Cortex of kidney (tissue), 1 donor: ENCODE measurements around the gene MAS1.
"Not testable (repeated sequence)": the region's sequence is repeated elsewhere in the genome, so short reads cannot be mapped to it uniquely, and the experiment has no call there.

Experiments used
- DNase-seq: peaks from one replicate; lab custom pipeline; 2025; lab: John Stamatoyannopoulos, UW

Gene MAS1

GRCh38 chr6:159919011-159919511, 28.3 kb downstream of the MAS1 start:
- DNase-seq, result no peak

- DNase-seq, result no peak
Observed at GRCh38 chr6:159919800-159920199, 29.0 kb downstream of the MAS1 start.

- DNase-seq, result not testable (repeated sequence)
Observed at GRCh38 chr6:159924150-159924549, 33.4 kb downstream of the MAS1 start.

- DNase-seq, result no peak
Observed at GRCh38 chr6:159926542-159927203, 35.9 kb downstream of the MAS1 start.

GRCh38 chr6:159929819-159930218, 39.0 kb downstream of the MAS1 start:
- no peak for DNase-seq

- DNase-seq, result no peak
Observed at GRCh38 chr6:159931112-159931511, 40.3 kb downstream of the MAS1 start.

- no peak for DNase-seq
Observed at GRCh38 chr6:159931846-159932245, 41.1 kb downstream of the MAS1 start.

GRCh38 chr6:159933077-159933476, 42.3 kb downstream of the MAS1 start:
- no peak for DNase-seq

- no peak for DNase-seq
Observed at GRCh38 chr6:159934181-159934580, 43.4 kb downstream of the MAS1 start.

- DNase-seq, result no peak
Observed at GRCh38 chr6:159935065-159935464, 44.3 kb downstream of the MAS1 start.

- no peak for DNase-seq
Observed at GRCh38 chr6:159935633-159936032, 44.8 kb downstream of the MAS1 start.

- DNase-seq, result no peak
Observed at GRCh38 chr6:159939591-159940016, 48.8 kb downstream of the MAS1 start.
